ENCODE results near the gene MAPK13.

DNA sequence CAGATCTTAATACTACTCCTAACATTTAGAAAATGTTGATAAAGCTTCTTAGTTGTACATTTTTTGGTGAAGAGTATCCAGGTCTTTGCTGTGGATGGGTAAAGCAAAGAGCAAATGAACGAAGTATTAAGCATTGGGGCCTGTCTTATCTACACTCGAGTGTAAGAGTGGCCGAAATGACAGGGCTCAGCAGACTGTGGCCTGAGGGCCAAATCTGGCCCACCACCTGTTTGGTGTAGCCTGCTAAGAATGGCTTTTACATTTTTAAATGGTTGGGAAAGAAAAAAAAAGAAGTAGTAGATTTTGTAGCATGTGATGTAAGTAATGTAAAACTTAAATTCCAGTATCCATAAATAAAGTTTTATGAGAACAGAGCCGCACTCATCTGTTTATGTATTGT, 19.4 kb upstream of the MAPK13 start:
- TF ChIP-seq CTCF (IDR thresholded peaks at IDR 0.05 in 2 of 3, conservative IDR thresholded peaks at IDR 0.05 in 1 of 3; ENCODE audit: borderline replicate concordance in 1 of 3, insufficient read depth in 1 of 3, low read depth in 2 of 3, low read length in 2 of 3) (no peak), REST (IDR thresholded peaks at IDR 0.05; ENCODE audit: low read depth) (no peak), ATF3 (IDR thresholded peaks at IDR 0.05) (no peak), EZH2 (IDR thresholded peaks at IDR 0.05) (no peak), POLR2AphosphoS5 (IDR thresholded peaks at IDR 0.05; ENCODE audit: low read depth, low read length) (no peak), JUND (IDR thresholded peaks at IDR 0.05) (no peak), POLR2A (IDR thresholded peaks at IDR 0.05; ENCODE audit: borderline replicate concordance, extremely low read depth, insufficient read depth, insufficient read length) (no peak), TCF7L2 (IDR thresholded peaks at IDR 0.05; ENCODE audit: borderline replicate concordance, extremely low read depth, insufficient read depth, insufficient read length) (no peak), CBX3 (IDR thresholded peaks at IDR 0.05; ENCODE audit: low read depth) (no peak), FOSL1 (IDR thresholded peaks at IDR 0.05; ENCODE audit: low read depth) (no peak)

Data from HCT116 (cell line).